NCI-H446 treated with DMSO at 0.1 percent for 48 hours (cell line): ENCODE results near the gene OTOP1.
"Not testable (repeated sequence)": the region's sequence is repeated elsewhere in the genome, so short reads cannot be mapped to it uniquely, and the experiment has no call there.

Source experiments
- DNase-seq: peaks from one replicate; lab custom pipeline; 2025; lab: John Stamatoyannopoulos, UW

The OTOP1 gene

GRCh38 chr4:4227510-4228355 is 1.0 kb upstream of the OTOP1 start:
- DNase-seq = no peak

- DNase-seq = no peak
Observed at GRCh38 chr4:4225915-4226605, 669 bp downstream of the OTOP1 start.

GRCh38 chr4:4217113-4217512 is 9.6 kb downstream of the OTOP1 start:
- DNase-seq = no peak

GRCh38 chr4:4216648-4217047 is 10.1 kb downstream of the OTOP1 start:
- DNase-seq = no peak

- not testable (repeated sequence) for DNase-seq
Observed at GRCh38 chr4:4213674-4214073, 13.1 kb downstream of the OTOP1 start.

GRCh38 chr4:4206204-4206603 is 20.5 kb downstream of the OTOP1 start:
- DNase-seq = no peak

GRCh38 chr4:4204401-4204745 is 22.4 kb downstream of the OTOP1 start:
- no peak for DNase-seq

GRCh38 chr4:4203688-4204400 is 22.9 kb downstream of the OTOP1 start:
- DNase-seq = no peak

GRCh38 chr4:4202510-4202909 is 24.2 kb downstream of the OTOP1 start:
- DNase-seq = no peak

GRCh38 chr4:4200624-4201023 is 26.1 kb downstream of the OTOP1 start:
- DNase-seq = no peak

GRCh38 chr4:4195354-4195753 is 31.4 kb downstream of the OTOP1 start:
- DNase-seq = no peak

- not testable (repeated sequence) for DNase-seq
Observed at GRCh38 chr4:4188557-4188956, 38.2 kb downstream of the OTOP1 start.

- no peak for DNase-seq
Observed at GRCh38 chr4:4185528-4185927, 41.2 kb downstream of the OTOP1 start.

GRCh38 chr4:4182835-4183568 is 43.7 kb downstream of the OTOP1 start:
- DNase-seq = no peak

- DNase-seq = no peak
Observed at GRCh38 chr4:4170596-4171150, 56.1 kb downstream of the OTOP1 start.

GRCh38 chr4:4167981-4168780 is 58.5 kb downstream of the OTOP1 start:
- not testable (repeated sequence) for DNase-seq

GRCh38 chr4:4166986-4167385 is 59.7 kb downstream of the OTOP1 start:
- DNase-seq = not testable (repeated sequence)

GRCh38 chr4:4165701-4166392 is 60.9 kb downstream of the OTOP1 start:
- DNase-seq = not testable (repeated sequence)

- not testable (repeated sequence) for DNase-seq
Observed at GRCh38 chr4:4164532-4165173, 62.1 kb downstream of the OTOP1 start.

GRCh38 chr4:4162186-4162585 is 64.5 kb downstream of the OTOP1 start:
- DNase-seq = not testable (repeated sequence)
